ENCODE data around the gene ZNF593OS.

The ZNF593OS gene

GRCh38 chr1:26134466-26134865 is 37.2 kb downstream of the ZNF593OS start:
- no peaks in the 10 kb centered on the region; the same call in 1 of the 2 replicates for H3K36me3 ChIP-seq (ENCODE audit: insufficient read depth, low read length)
- peaks cover 5% of the 10 kb centered on the region; the same call in 1 of the 2 replicates for H3K9me3 ChIP-seq (ENCODE audit: low read length)
- no peak overlapping the region for H2AFZ ChIP-seq (ENCODE audit: low read length)
- H3K9me2 ChIP-seq (ENCODE audit: low read depth, low read length): no peaks in the 10 kb centered on the region
- no peaks in the 10 kb centered on the region for H3K27me3 ChIP-seq (ENCODE audit: insufficient read depth, low read length)
- no peak overlapping the region for H3K4me2 ChIP-seq (ENCODE audit: low read length)
- H3K4me3 ChIP-seq (ENCODE audit: low read depth, low read length, poor library complexity, severe bottlenecking): no peak overlapping the region
- no peak overlapping the region for H3K9ac ChIP-seq (ENCODE audit: low read length)
- H4K20me1 ChIP-seq (ENCODE audit: insufficient read depth, low read length): no peaks in the 10 kb centered on the region
- H3K27ac ChIP-seq (ENCODE audit: low read depth, low read length, poor library complexity, severe bottlenecking): no peak overlapping the region
- no peaks in the 10 kb centered on the region for H3K79me2 ChIP-seq (ENCODE audit: insufficient read depth, low read length)
- H3K4me1 ChIP-seq (ENCODE audit: insufficient read depth, low read length, severe bottlenecking): no peaks in the 10 kb centered on the region
- H3F3A ChIP-seq (ENCODE audit: insufficient read depth, low read length): no peaks in the 10 kb centered on the region
- no peak for TF ChIP-seq EZH2 (IDR thresholded peaks at IDR 0.05; ENCODE audit: borderline replicate concordance, low read length)
- TF ChIP-seq CTCF (IDR thresholded peaks at IDR 0.05; ENCODE audit: low read length): no peak

- peaks cover 5% of the 10 kb centered on the region; the same call in 1 of the 2 replicates for H3K9me3 ChIP-seq (ENCODE audit: low read length)
- no peak overlapping the region for H3K9ac ChIP-seq (ENCODE audit: low read length)
- no peaks in the 10 kb centered on the region for H4K20me1 ChIP-seq (ENCODE audit: insufficient read depth, low read length)
- no peaks in the 10 kb centered on the region for H3K9me2 ChIP-seq (ENCODE audit: low read depth, low read length)
- no peaks in the 10 kb centered on the region for H3F3A ChIP-seq (ENCODE audit: insufficient read depth, low read length)
- H3K4me1 ChIP-seq (ENCODE audit: insufficient read depth, low read length, severe bottlenecking): no peaks in the 10 kb centered on the region
- H3K4me2 ChIP-seq (ENCODE audit: low read length): no peak overlapping the region
- no peak for TF ChIP-seq EZH2 (IDR thresholded peaks at IDR 0.05; ENCODE audit: borderline replicate concordance, low read length)
- no peak for TF ChIP-seq CTCF (IDR thresholded peaks at IDR 0.05; ENCODE audit: low read length)
- no peaks in the 10 kb centered on the region for H3K27me3 ChIP-seq (ENCODE audit: insufficient read depth, low read length)
- no peaks in the 10 kb centered on the region; the same call in 1 of the 2 replicates for H3K36me3 ChIP-seq (ENCODE audit: insufficient read depth, low read length)
- H3K79me2 ChIP-seq (ENCODE audit: insufficient read depth, low read length): no peaks in the 10 kb centered on the region
- no peak overlapping the region for H3K27ac ChIP-seq (ENCODE audit: low read depth, low read length, poor library complexity, severe bottlenecking)
- H2AFZ ChIP-seq (ENCODE audit: low read length): no peak overlapping the region
- H3K4me3 ChIP-seq (ENCODE audit: low read depth, low read length, poor library complexity, severe bottlenecking): no peak overlapping the region
Observed at GRCh38 chr1:26132834-26133167, 38.8 kb downstream of the ZNF593OS start.

- Histone ChIP-seq H3K9me3 (ENCODE audit: low read length) (peaks cover 5% of the 10 kb centered on the region; the same call in 1 of the 2 replicates), H3K4me1 (ENCODE audit: insufficient read depth, low read length, severe bottlenecking) (no peaks in the 10 kb centered on the region), H3K4me3 (ENCODE audit: low read depth, low read length, poor library complexity, severe bottlenecking) (no peak overlapping the region), H3K27me3 (ENCODE audit: insufficient read depth, low read length) (no peaks in the 10 kb centered on the region), H3F3A (ENCODE audit: insufficient read depth, low read length) (no peaks in the 10 kb centered on the region), H3K4me2 (ENCODE audit: low read length) (no peak overlapping the region), H3K36me3 (ENCODE audit: insufficient read depth, low read length) (no peaks in the 10 kb centered on the region; the same call in 1 of the 2 replicates), H4K20me1 (ENCODE audit: insufficient read depth, low read length) (no peaks in the 10 kb centered on the region), H3K79me2 (ENCODE audit: insufficient read depth, low read length) (no peaks in the 10 kb centered on the region), H3K27ac (ENCODE audit: low read depth, low read length, poor library complexity, severe bottlenecking) (no peak overlapping the region), H3K9ac (ENCODE audit: low read length) (no peak overlapping the region), H2AFZ (ENCODE audit: low read length) (no peak overlapping the region), H3K9me2 (ENCODE audit: low read depth, low read length) (no peaks in the 10 kb centered on the region)
- TF ChIP-seq CTCF (IDR thresholded peaks at IDR 0.05; ENCODE audit: low read length) (no peak), EZH2 (IDR thresholded peaks at IDR 0.05; ENCODE audit: borderline replicate concordance, low read length) (no peak)
Observed at GRCh38 chr1:26132128-26132833, 39.4 kb downstream of the ZNF593OS start.
